DMS53 treated with DMSO at 0.1 percent for 48 hours (cell line): ENCODE data around the gene CASKIN2.

ENCODE experiments used
- DNase-seq: peaks from one replicate; lab custom pipeline; 2025; ENCODE audit not compliant: unreplicated experiment; lab: John Stamatoyannopoulos, UW

The CASKIN2 gene

GRCh38 chr17:75505640-75506039 is 9.7 kb downstream of the CASKIN2 start:
- DNase-seq = no peak

GRCh38 chr17:75505152-75505409 is 10.3 kb downstream of the CASKIN2 start:
- DNase-seq = no peak

DNA sequence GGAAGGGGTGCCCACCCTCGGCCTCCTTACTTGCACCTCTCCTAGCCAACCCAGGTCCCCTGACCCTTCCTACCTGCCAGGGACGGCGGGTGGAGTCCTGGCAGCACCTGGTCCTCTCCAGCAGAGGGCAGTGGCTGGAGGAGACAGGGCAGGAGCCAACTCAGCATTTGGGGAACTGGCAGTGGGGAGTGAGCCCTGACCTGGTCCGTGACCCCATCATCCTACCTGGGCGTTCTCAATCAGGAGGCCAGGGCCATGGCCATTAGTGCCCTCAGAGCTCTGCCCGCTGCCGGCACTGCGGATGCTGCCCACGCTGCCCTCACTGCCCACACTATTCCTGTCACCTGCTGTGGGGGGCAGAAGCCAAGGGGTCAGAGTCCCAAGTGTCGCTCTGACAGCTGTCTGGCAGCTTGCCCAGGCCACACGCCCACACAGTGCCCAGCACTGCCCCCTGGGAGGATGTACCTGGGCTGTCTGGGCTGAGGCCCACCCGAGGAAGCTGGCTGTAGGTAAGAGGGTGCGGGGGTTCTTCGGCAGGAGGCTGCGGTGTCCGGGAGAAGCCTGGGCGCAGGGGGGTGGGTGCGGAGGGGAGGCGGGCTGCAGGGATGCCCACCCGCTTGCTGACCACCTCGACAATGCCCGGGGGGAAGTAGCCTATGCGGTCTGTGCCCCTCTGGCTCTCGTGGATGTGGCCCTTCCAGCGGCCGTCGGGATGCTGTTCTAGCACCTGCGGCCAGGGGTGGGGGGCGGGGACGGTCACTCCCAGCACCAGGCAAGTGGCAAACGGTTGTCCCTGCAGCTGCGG is 10.8 kb downstream of the CASKIN2 start:
- DNase-seq = peak; percentile 15

DNA sequence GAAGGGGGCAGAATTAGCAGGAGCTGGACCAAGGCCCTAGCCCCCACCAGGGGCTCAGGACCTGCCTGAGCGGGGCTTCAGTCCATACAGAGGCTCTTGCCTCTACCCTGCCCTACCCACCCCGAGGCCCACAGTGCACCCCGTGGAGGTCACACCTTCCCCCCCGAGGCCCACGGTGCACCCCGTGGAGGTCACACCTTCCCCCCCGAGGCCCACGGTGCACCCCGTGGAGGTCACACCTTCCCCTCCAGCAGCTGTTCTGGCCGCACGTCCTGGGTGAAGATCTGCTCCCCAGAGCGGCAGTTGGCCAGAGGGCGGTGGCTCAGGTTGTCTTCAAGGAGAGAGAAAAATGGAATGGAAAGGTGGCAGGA is 11.4 kb downstream of the CASKIN2 start:
- no peak for DNase-seq

GRCh38 chr17:75503337-75503950 is 11.9 kb downstream of the CASKIN2 start:
- DNase-seq = no peak

DNA sequence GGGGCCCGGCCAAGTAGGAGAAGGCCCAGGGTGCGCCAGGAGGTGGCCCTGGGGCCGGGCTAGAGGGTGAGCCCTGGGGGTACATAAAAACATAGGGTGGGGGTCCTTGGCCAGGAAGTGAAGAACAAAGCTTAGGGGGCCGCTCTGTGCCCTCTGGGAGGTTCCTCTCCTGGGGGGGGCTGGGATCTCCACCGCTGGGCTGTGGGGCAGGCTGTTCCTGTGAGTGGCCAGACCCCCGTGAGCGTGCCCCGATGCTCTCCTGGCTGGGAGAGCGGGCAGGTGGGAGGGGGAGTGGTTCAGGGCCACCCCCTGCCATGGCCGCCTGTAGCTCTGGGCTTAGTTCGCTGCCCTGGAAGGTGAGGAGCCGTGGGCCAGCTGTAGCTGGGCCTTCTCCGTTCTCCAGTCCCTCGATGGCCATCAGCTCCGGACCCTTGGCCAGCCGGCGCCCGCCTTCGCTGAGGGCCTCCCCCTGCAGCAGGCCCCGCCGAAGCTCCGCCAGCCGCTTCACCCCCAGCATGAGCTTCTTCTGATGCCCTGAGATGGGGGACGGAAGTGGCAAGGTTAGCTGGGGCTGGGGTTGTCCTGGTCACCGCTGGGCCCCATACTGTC is 12.5 kb downstream of the CASKIN2 start:
- DNase-seq = no peak

GRCh38 chr17:75502072-75502720 is 13.1 kb downstream of the CASKIN2 start:
- DNase-seq = no peak

- no peak for DNase-seq
Observed at GRCh38 chr17:75501378-75502071, 13.8 kb downstream of the CASKIN2 start.

DNA sequence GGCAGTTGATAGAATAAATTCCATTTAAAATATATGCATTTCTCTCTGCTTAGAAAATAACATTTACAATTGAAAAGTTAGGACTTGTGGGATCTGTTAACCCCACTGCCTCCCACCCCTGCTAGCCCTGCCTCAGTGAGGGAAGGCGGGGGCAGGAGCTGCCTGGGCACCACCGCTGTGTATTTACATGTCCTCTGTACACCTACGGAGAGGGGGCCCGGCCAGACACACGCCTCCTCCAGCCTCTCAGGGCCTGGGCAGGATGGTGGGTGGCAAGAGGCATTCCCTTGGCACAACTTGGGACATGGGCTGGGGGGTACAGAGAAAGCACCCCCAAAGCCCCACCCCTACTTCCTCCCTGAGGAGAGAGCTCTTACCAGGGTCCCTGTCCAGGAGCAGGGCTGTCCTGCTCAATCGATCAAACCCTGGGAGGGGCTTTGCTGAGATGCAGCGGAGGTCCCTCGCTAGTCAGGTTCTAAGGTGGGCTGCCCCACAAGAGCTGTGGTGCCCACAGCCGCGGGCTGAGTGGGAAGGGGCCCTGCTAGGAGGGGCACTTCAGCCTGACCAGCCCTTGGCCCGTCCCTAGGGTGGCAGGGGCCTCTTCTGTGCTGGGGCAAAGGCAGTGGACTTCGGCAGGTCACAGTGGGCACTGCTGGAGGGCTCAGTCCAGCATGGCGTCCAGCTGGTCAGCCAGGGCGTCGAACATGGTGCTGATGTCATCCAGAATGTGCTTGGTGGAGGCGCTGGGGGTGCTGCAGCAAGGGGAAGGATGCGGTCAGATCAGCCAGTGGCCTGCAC is 14.7 kb downstream of the CASKIN2 start:
- DNase-seq = no peak

DNA sequence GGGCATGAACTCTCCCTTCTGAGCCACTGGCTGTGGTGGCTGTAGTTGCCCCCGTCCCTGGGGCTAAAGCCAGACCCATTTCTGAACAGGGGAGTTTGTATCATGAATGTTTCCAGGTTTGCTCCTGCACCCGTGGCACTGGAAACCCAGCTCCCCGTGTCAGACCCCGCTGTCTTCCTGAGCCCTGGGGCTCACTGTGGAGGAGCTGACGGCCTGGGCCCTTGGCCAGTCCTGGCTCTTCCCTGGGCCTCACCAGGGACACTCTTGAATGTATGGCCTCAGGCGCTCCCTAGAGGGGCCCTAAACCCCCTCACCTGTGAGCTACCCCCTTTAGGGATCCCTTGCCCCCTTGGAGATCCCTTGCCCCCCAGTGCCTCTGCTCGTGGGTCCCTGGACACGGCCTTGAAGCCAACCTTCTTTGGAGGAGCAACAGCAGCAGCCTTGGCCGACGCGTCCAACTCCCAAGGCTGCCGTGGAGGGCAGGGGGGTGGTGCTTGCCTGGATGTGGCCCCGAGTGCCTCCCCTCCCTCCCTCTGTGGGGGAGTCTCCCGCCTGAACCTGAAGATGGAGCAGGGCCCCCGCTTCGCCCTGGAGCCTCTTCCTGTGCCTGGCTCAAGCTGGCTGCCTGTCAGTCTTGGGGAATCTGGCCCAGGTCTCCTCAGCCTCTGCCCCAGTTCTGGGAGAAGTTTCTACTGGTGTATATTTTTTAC is 15.9 kb downstream of the CASKIN2 start:
- DNase-seq = no peak

DNA sequence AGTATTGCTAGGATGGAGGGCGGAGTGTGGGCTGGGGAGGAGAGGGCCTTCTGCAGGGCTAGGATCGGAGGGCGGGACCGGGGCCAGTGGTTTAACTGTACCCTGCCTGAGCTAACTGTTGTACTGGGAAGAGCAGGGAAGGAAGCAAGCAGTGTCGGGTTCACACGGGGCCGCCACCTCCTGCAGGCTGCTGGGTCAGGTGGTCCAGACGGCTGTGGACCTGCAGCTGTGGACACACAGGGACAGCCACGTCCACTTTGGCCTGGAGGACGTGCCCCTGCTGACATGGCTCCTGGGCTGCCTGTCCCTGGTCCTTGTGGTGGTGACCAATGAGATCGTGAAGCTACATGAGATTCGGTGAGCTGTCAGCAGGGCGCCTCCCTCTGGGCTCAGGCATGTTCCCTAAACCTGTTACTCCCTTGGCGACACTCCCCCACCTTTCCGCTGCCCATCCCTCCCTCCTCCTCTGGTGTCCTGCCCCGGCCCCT is 16.6 kb downstream of the CASKIN2 start:
- no peak for DNase-seq

- no peak for DNase-seq
Observed at GRCh38 chr17:75498039-75498725, 17.2 kb downstream of the CASKIN2 start.

GRCh38 chr17:75496005-75496404 is 19.3 kb downstream of the CASKIN2 start:
- DNase-seq = no peak

- DNase-seq = no peak
Observed at GRCh38 chr17:75494326-75494877, 20.9 kb downstream of the CASKIN2 start.

DNA sequence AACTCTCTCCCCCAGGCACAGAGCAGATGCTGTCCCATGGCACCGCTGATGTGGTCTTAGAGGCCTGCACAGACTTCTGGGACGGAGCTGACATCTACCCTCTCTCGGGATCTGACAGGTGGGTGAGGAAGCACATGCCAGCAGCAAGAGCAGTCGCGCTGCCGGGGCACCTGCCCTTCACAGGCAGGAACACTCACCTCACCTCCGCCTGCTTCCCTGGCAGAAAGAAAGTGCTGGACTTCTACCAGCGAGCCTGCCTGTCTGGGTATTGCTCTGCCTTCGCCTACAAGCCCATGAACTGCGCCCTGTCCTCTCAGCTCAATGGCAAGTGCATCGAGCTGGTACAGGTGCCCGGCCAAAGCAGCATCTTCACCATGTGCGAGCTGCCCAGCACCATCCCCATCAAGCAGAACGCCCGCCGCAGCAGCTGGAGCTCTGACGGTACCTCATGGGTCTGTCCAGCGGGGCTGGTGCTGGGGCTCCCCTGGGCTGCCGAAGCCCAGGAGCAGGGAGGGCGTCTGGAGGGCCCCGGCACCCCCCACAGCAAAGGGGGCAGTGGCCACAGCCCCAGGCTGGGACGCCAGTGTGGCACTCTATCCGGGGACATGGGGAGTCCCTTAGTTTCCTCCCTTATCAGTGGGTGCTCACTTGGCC is 21.7 kb downstream of the CASKIN2 start:
- no peak for DNase-seq

- no peak for DNase-seq
Observed at GRCh38 chr17:75492555-75493168, 22.7 kb downstream of the CASKIN2 start.

DNA sequence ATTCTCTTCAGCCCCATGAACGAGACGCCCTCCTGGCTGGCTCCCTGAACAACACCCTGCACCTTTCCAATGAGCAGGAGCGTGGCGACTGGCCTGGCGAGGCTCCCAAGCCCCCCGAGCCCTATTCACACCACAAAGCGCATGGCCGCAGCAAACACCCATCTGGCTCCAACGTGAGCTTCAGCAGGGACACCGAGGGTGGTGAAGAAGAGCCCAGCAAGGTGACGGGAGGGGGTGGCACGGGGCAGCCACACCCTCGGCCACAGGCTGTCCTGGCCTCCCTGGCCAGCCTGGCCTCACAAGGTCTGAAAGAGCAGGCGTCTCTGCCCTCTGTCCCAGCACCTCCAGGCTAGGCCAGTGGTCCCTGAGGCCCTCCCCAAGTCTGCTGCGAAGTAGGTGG is 23.7 kb downstream of the CASKIN2 start:
- DNase-seq = no peak
